Type B pancreatic cell (in vitro differentiated cells): ENCODE data around the gene NUB1. TPM values are rescaled to one million over a fixed set of nuclear protein-coding genes. Genes with fewer than 3 reads are reported as not detected.
A peak's percentile ranks its signal among the peaks of the same experiment; 100 is the strongest.

Experiments used
- DNase-seq: peaks from one replicate; pipeline ENCODE4 v3.0.0; 2021; ENCODE audit warnings: mixed read lengths; ENCODE audit not compliant: unreplicated experiment; ENCODE audit errors: extremely low spot score
- H3K27ac Mint-ChIP-seq: 2 replicates; pipeline ENCODE4 v1.8.0; 2021; ENCODE audit warnings: mild to moderate bottlenecking, mixed read lengths
- H3K27me3 Mint-ChIP-seq: 2 replicates; pipeline ENCODE4 v1.8.0; 2021; ENCODE audit warnings: mixed read lengths
- H3K36me3 Mint-ChIP-seq: 2 replicates; pipeline ENCODE4 v1.8.0; 2021; ENCODE audit warnings: mixed read lengths
- H3K4me1 Mint-ChIP-seq: one replicate; pipeline ENCODE4 v1.8.0; 2021; ENCODE audit warnings: mixed read lengths; ENCODE audit not compliant: unreplicated experiment
- H3K4me3 Mint-ChIP-seq: 2 replicates; pipeline ENCODE4 v1.8.0; 2021; ENCODE audit warnings: mild to moderate bottlenecking, mixed read lengths
- H3K9me3 Mint-ChIP-seq: 2 replicates; pipeline ENCODE4 v1.8.0; 2021; ENCODE audit warnings: mixed read lengths
- long read RNA-seq: library from polyadenylated mRNA; unstranded; transcript quantifications from one replicate; pipeline ENCODE4 v2.0.0, GENCODE V29; 2020
- total RNA-seq: library from RNA; stranded (reverse); gene quantifications from 2 replicates; pipeline ENCODE4 v1.2.1, GENCODE V29; 2021; ENCODE audit warnings: low replicate concordance
- TF ChIP-seq, protein P1 (sequence below): fragments of 200-600 bp; sonication (generic); conservative IDR thresholded peaks from 2 replicates; pipeline ENCODE4 v1.5.0; 2021; ENCODE audit warnings: antibody characterized with exemption, mild to moderate bottlenecking

NUB1 gene, protein sequence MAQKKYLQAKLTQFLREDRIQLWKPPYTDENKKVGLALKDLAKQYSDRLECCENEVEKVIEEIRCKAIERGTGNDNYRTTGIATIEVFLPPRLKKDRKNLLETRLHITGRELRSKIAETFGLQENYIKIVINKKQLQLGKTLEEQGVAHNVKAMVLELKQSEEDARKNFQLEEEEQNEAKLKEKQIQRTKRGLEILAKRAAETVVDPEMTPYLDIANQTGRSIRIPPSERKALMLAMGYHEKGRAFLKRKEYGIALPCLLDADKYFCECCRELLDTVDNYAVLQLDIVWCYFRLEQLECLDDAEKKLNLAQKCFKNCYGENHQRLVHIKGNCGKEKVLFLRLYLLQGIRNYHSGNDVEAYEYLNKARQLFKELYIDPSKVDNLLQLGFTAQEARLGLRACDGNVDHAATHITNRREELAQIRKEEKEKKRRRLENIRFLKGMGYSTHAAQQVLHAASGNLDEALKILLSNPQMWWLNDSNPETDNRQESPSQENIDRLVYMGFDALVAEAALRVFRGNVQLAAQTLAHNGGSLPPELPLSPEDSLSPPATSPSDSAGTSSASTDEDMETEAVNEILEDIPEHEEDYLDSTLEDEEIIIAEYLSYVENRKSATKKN
- total RNA-seq: 49.3 and 54.3 TPM in 2 replicates
- long read RNA-seq, transcript NUB1-201 (15 exons, 3,180 nt): major isoform, 5 of 54 reads
- long read RNA-seq, transcript NUB1-203 (9 exons, 1,703 nt): major isoform, 5 of 54 reads
- long read RNA-seq, partial matches to known transcripts: 28 of 54 reads
- long read RNA-seq, other reads (novel, unspliced or antisense): 11 of 54 reads

DNA sequence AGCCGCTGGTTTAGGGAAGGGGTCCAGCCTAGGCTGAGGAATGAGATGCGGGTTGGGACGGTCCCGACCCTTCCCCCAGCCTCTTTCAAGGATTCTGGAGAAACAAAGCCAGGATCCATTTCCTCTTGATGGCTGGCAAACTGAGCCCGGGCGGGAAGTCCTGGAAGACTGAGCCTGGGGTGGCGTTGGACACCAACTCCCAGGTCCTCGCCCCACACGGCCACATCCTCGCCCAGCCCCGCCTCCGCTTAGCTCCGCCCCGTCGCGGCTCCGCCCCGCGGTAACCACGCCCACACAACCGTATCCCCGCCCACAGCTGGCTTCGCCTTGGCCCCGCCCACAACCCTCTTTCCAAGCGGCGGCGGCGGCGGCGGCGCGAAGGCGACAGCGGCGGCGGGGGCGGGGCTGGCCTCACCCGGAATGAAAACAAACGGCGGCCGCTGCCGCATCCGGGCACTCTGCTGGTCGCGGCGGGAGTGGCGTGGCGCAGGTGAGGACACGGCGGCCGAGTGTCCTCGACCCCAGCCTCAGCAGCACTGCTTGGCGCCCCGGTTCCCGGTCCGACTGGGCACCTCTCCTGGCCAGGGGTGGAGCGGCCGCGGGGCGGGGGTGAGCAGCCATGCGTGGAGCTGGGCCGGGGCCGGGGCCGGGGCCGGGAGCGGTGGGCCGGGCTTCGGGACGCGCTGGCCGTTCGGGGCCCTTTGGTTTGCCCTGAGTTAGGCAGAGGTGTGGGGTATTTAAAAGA lies at the start of gene NUB1:
TSS of gene NUB1 (plus strand) at position 456 of the 745 bp plus-strand sequence. CDS start 3,538 bp downstream, outside the sequence.
- no peaks in the 10 kb centered on the region for H3K27me3 Mint-ChIP-seq
- H3K9me3 Mint-ChIP-seq: no peaks in the 10 kb centered on the region
- H3K36me3 Mint-ChIP-seq: peaks cover 8% of the 10 kb centered on the region
- DNase-seq: peak; percentile 97
- peak within 1 kb of the TSS; percentile 90 for H3K4me3 Mint-ChIP-seq
- H3K4me1 Mint-ChIP-seq: peaks cover 11% of the 10 kb centered on the region
- TF ChIP-seq, protein P1, sequence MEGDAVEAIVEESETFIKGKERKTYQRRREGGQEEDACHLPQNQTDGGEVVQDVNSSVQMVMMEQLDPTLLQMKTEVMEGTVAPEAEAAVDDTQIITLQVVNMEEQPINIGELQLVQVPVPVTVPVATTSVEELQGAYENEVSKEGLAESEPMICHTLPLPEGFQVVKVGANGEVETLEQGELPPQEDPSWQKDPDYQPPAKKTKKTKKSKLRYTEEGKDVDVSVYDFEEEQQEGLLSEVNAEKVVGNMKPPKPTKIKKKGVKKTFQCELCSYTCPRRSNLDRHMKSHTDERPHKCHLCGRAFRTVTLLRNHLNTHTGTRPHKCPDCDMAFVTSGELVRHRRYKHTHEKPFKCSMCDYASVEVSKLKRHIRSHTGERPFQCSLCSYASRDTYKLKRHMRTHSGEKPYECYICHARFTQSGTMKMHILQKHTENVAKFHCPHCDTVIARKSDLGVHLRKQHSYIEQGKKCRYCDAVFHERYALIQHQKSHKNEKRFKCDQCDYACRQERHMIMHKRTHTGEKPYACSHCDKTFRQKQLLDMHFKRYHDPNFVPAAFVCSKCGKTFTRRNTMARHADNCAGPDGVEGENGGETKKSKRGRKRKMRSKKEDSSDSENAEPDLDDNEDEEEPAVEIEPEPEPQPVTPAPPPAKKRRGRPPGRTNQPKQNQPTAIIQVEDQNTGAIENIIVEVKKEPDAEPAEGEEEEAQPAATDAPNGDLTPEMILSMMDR: peak; percentile 10
- peak within 1 kb of the TSS; percentile 77 for H3K27ac Mint-ChIP-seq

- Mint-ChIP-seq H3K27me3 (peaks cover 23% of the 10 kb centered on the region), H3K9me3 (no peaks in the 10 kb centered on the region), H3K27ac (no peak overlapping the region), H3K36me3 (no peaks in the 10 kb centered on the region), H3K4me3 (no peak overlapping the region), H3K4me1 (no peaks in the 10 kb centered on the region)
- no peak for DNase-seq
- TF ChIP-seq, protein P1: no peak
These were observed 48.8 kb upstream of the NUB1 start for GRCh38 chr7:151292850-151293249.

DNA sequence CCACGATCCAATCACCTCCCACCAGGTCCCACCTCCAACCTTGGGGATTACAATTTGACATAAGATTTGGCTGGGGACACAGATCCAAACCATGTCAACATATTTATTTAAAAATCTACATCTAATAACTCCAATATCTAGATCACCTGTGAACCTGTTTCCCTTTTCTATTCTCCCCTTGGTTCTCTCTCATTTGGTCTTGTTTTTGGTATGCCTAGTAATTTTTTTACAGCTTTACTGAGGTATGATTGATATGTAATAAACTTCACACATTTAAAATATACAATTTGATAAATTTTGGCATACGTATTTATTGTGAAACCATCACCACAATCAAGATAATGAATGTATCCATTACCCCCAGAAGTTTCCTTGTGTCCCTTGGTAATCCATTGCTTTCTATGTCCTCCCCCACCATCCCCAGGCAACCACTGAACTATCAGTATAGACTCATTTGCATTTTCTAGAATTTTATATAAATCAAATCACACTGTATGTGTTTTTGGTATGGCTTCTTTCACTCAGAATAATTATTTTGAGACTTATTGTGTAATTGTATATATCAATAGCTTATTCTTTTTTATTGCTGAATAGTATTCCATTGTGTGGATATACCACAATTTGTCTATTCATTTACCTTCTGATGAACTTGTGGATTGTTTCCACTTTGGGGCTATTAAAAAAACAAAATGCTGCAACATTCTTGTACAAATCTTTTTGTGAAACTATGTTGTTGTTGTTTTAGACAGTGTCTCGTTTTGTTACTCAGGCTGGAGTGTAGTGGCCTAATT lies 45.2 kb upstream of the NUB1 start:
- TF ChIP-seq, protein P1: no peak
- no peaks in the 10 kb centered on the region for H3K36me3 Mint-ChIP-seq
- no peaks in the 10 kb centered on the region for H3K4me1 Mint-ChIP-seq
- H3K9me3 Mint-ChIP-seq: no peaks in the 10 kb centered on the region
- no peak overlapping the region for H3K4me3 Mint-ChIP-seq
- no peak overlapping the region for H3K27ac Mint-ChIP-seq
- DNase-seq: no peak
- H3K27me3 Mint-ChIP-seq: peaks cover 33% of the 10 kb centered on the region

- no peak for DNase-seq
- Mint-ChIP-seq H3K9me3 (no peaks in the 10 kb centered on the region), H3K4me3 (no peak overlapping the region), H3K36me3 (no peaks in the 10 kb centered on the region), H3K4me1 (no peaks in the 10 kb centered on the region), H3K27me3 (peaks cover 39% of the 10 kb centered on the region), H3K27ac (no peak overlapping the region)
- TF ChIP-seq, protein P1: no peak
These were observed 42.8 kb upstream of the NUB1 start for GRCh38 chr7:151298765-151299164.

DNA sequence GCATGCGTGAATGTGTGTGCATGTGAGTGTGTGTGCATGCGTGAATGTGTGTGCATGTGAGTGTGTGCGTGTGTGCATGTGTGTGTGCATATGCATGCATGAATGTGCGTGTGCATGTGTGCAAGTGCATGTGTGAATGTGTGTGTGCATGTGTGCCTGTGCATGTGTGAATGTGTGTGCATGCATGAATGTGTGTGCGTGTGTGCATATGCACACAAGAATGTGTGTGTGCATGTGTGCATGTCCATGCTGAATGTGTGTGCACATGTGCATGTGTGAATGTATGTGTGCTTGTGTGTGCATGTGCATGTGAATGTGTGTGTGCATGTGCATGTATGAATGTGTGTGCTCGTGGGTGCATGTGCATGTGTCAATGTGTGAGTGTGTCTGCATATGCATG lies 42.1 kb upstream of the NUB1 start:
- Mint-ChIP-seq H3K9me3 (no peaks in the 10 kb centered on the region), H3K4me3 (no peak overlapping the region), H3K36me3 (no peaks in the 10 kb centered on the region), H3K4me1 (no peaks in the 10 kb centered on the region), H3K27ac (no peak overlapping the region), H3K27me3 (peaks cover 35% of the 10 kb centered on the region)
- TF ChIP-seq, protein P1: no peak
- no peak for DNase-seq
